ENCODE data around the gene CRYBA2.

CRYBA2 gene

GRCh38 chr2:218946621-218947020 is 46.6 kb downstream of the CRYBA2 start:
- no peak for DNase-seq

- DNase-seq: no peak
Measured at GRCh38 chr2:218944759-218945404, 48.3 kb downstream of the CRYBA2 start.

All from KG1 (cell line).